OCI-LY7 (cell line): ENCODE measurements around the gene ARF3. TPM values are rescaled to one million over a fixed set of nuclear protein-coding genes. Genes with fewer than 3 reads are reported as not detected.

Experiments used
- BruUV-seq: library from RNA; stranded (reverse); fragments of 400-500 nt; replicated peaks from 2 replicates; lab custom pipeline; 2021; lab: Mats Ljungman, UMichigan
- CTCF ChIA-PET: fragments of 300-600 bp; sonication (Branson Sonifier 250); formaldehyde crosslinking; loops from one replicate; lab custom pipeline; 2022; ENCODE audit warnings: antibody characterized with exemption; ENCODE audit not compliant: unreplicated experiment; lab: Charles Lee
- POLR2A ChIA-PET: fragments of 300-600 bp; sonication (Branson Sonifier 250); formaldehyde crosslinking; loops from one replicate; lab custom pipeline; 2022; ENCODE audit warnings: antibody characterized with exemption; lab: Charles Lee
- DNase-seq: peaks from one replicate; pipeline ENCODE4 v3.0.0-alpha.2; 2015; ENCODE audit warnings: low spot score
- H2AFZ ChIP-seq: fragments of 200-600 bp; sonication (generic), shearing (Covaris generic); 2 replicates; pipeline ENCODE4 v1.6.1; 2014; ENCODE audit warnings: mild to moderate bottlenecking, antibody characterized with exemption, low read length, moderate library complexity
- H3K27ac ChIP-seq: fragments of 200-600 bp; sonication (generic); 2 replicates; pipeline ENCODE4 v1.5.1; 2014; ENCODE audit warnings: mixed run types, low read depth, mild to moderate bottlenecking, moderate library complexity, low read length, inconsistent platforms; ENCODE audit not compliant: poor library complexity, severe bottlenecking
- H3K36me3 ChIP-seq: fragments of 200-600 bp; sonication (generic); 2 replicates; pipeline ENCODE4 v1.6.1; 2014; ENCODE audit warnings: mild to moderate bottlenecking, antibody characterized with exemption, low read length, moderate library complexity, mixed read lengths; ENCODE audit not compliant: insufficient read depth
- H3K4me1 ChIP-seq: fragments of 200-600 bp; sonication (generic); 2 replicates; pipeline ENCODE4 v1.5.1; 2014; ENCODE audit warnings: mild to moderate bottlenecking, low read length; ENCODE audit not compliant: insufficient read depth, poor library complexity, severe bottlenecking
- H3K4me2 ChIP-seq: fragments of 200-600 bp; sonication (generic); 2 replicates; pipeline ENCODE4 v1.6.1; 2014; ENCODE audit warnings: mild to moderate bottlenecking, low read length
- H3K4me3 ChIP-seq: fragments of 200-600 bp; sonication (generic); 2 replicates; pipeline ENCODE4 v1.5.1; 2014; ENCODE audit warnings: mild to moderate bottlenecking, low read depth, low read length; ENCODE audit not compliant: poor library complexity, severe bottlenecking
- H3K79me2 ChIP-seq: fragments of 200-600 bp; sonication (generic); 2 replicates; pipeline ENCODE4 v1.6.1; 2016; ENCODE audit warnings: low read depth, mild to moderate bottlenecking, low read length, moderate library complexity, mixed read lengths; ENCODE audit not compliant: insufficient read depth
- H3K9me2 ChIP-seq: fragments of 200-600 bp; sonication (generic); 2 replicates; pipeline ENCODE4 v1.6.1; 2016; ENCODE audit warnings: mild to moderate bottlenecking, low read length, mixed read lengths; ENCODE audit not compliant: insufficient read depth
- H3K9me3 ChIP-seq: fragments of 200-600 bp; sonication (generic); 2 replicates; pipeline ENCODE4 v1.6.1; 2014; ENCODE audit warnings: mild to moderate bottlenecking, mixed run types, low read length, mixed read lengths
- H4K20me1 ChIP-seq: fragments of 200-600 bp; sonication (generic); 2 replicates; pipeline ENCODE4 v1.6.1; 2014; ENCODE audit warnings: mild to moderate bottlenecking, antibody characterized with exemption, low read length, moderate library complexity, mixed read lengths; ENCODE audit not compliant: insufficient read depth
- EZH2phosphoT487 ChIP-seq: fragments of 200-600 bp; sonication (generic); IDR thresholded peaks from 2 replicates; pipeline ENCODE4 v1.6.1; 2018; ENCODE audit warnings: low read depth, borderline replicate concordance, mild to moderate bottlenecking, mixed run types, antibody characterized with exemption, low read length, moderate library complexity, mixed read lengths
- intact Hi-C: fragments of 100-400 bp; cut with micrococcal nuclease; formaldehyde crosslinking; loops from one replicate; pipeline ENCODE4 v1.10.0; 2022; ENCODE audit not compliant: unreplicated experiment
- total RNA-seq, 2 experiments: library from RNA; depleted of rRNA in 1 of 2; stranded (reverse); fragments of >200 nt in 1 of 2; shearing (Covaris generic) in 1 of 2; gene quantifications; 2 replicates each; pipeline ENCODE4 v1.2.3, GENCODE V29; 2014 to 2022
- TF ChIP-seq, protein P1 (sequence below): fragments of 200-600 bp; sonication (generic); conservative IDR thresholded peaks from 2 replicates; pipeline ENCODE4 v1.5.1; 2014; ENCODE audit warnings: mild to moderate bottlenecking, antibody characterized with exemption, low read length, moderate library complexity, mixed read lengths

Gene ARF3
- total RNA-seq, 2 experiments from 2014 or later = 41.2 to 133 TPM

DNA sequence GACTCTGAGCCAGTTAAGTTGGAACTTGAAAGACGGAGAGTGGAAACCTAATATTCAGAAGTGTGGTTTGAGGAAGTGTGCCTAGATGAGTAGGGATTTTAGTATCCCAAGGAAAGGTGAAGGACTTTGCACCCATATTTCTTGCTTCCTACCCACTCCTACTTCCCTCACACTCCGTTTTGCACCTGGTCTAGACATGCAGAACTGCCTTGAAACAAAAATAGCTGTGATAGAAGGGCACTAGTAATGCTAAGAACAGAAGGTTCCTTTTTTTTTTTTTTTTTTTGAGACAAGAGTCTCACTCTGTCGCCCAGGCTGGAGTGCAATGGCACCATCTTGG is 732 bp upstream of the ARF3 start:
- no peaks in the 10 kb centered on the region for H3K9me2 ChIP-seq
- peak overlapping the region; percentile 75 for H3K4me3 ChIP-seq
- H3K4me1 ChIP-seq = peaks cover 31% of the 10 kb centered on the region
- H2AFZ ChIP-seq = peak overlapping the region; percentile 90
- no peaks in the 10 kb centered on the region for H3K9me3 ChIP-seq
- intact Hi-C loops = no loop called here
- TF ChIP-seq, protein P1, sequence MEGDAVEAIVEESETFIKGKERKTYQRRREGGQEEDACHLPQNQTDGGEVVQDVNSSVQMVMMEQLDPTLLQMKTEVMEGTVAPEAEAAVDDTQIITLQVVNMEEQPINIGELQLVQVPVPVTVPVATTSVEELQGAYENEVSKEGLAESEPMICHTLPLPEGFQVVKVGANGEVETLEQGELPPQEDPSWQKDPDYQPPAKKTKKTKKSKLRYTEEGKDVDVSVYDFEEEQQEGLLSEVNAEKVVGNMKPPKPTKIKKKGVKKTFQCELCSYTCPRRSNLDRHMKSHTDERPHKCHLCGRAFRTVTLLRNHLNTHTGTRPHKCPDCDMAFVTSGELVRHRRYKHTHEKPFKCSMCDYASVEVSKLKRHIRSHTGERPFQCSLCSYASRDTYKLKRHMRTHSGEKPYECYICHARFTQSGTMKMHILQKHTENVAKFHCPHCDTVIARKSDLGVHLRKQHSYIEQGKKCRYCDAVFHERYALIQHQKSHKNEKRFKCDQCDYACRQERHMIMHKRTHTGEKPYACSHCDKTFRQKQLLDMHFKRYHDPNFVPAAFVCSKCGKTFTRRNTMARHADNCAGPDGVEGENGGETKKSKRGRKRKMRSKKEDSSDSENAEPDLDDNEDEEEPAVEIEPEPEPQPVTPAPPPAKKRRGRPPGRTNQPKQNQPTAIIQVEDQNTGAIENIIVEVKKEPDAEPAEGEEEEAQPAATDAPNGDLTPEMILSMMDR = no peak
- no peak for TF ChIP-seq EZH2phosphoT487
- peak; percentile 51 for DNase-seq
- ChIA-PET CTCF (interaction anchor here (0.6 to 1.0 kb wide), 5 partner anchors 9 to 1263 kb away, joined by 3 to 6 read pairs (median 4); no protein-coding TSS in a partner anchor), POLR2A (interaction anchor here (0.6 to 2.7 kb wide), 11 partner anchors 8 to 1446 kb away, joined by 3 to 14 read pairs (median 4); partner anchors contain the start of genes FKBP11, PRKAG1, RHEBL1 and SPATS2)
- H3K4me2 ChIP-seq = peak overlapping the region; percentile 97
- H3K79me2 ChIP-seq = peaks cover 39% of the 10 kb centered on the region
- H3K36me3 ChIP-seq = peaks cover 26% of the 10 kb centered on the region
- BruUV-seq = no TSS peak
- H3K27ac ChIP-seq = peak overlapping the region; percentile 61
- H4K20me1 ChIP-seq = peaks cover 6% of the 10 kb centered on the region; the same call in 1 of the 2 replicates

GRCh38 chr12:48956279-48957140 is 777 bp downstream of the ARF3 start:
- Histone ChIP-seq H4K20me1 (peaks cover 6% of the 10 kb centered on the region; the same call in 1 of the 2 replicates), H3K4me1 (peaks cover 31% of the 10 kb centered on the region), H3K4me2 (peak overlapping the region; percentile 75), H3K79me2 (peaks cover 40% of the 10 kb centered on the region), H3K27ac (peak overlapping the region; percentile 36), H3K9me3 (no peaks in the 10 kb centered on the region), H3K36me3 (peaks cover 38% of the 10 kb centered on the region), H3K4me3 (peak overlapping the region; percentile 75), H3K9me2 (no peaks in the 10 kb centered on the region), H2AFZ (peak overlapping the region; percentile 90; the same call in 1 of the 2 replicates)
- intact Hi-C loops = loop anchor here (2.0 kb wide), 1 partner anchor 32 kb away; the partner anchor contains the start of gene FKBP11
- TF ChIP-seq EZH2phosphoT487 = no peak
- TF ChIP-seq, protein P1 = peak; percentile 59
- CTCF ChIA-PET = interaction anchor here (0.6 to 1.1 kb wide), 8 partner anchors 18 to 528 kb away, joined by 3 to 15 read pairs (median 4); no protein-coding TSS in a partner anchor
- POLR2A ChIA-PET = interaction anchor here (0.6 to 2.7 kb wide), 6 partner anchors 12 to 91 kb away, joined by 3 to 14 read pairs (median 4); partner anchors contain the start of genes FKBP11 and PRKAG1
- DNase-seq = peak; percentile 48
- no TSS peak for BruUV-seq
